Stimulated activated CD4-positive, alpha-beta T cell treated with anti-CD3 and anti-CD28 coated beads, Interleukin-15, amount 100 ng/mL, for 1 hour (primary cell): ENCODE measurements around the gene SPC24.
A peak's percentile ranks its signal among the peaks of the same experiment; 100 is the strongest.
"Not testable (repeated sequence)": the region's sequence is repeated elsewhere in the genome, so short reads cannot be mapped to it uniquely, and the experiment has no call there.

Experiments
- DNase-seq, 2 donors: peaks; one replicate each; pipeline ENCODE4 v3.0.0-alpha.2; 2020; ENCODE audit warnings: low read depth in 1 of 2, low spot score in 1 of 2

Gene SPC24

DNA sequence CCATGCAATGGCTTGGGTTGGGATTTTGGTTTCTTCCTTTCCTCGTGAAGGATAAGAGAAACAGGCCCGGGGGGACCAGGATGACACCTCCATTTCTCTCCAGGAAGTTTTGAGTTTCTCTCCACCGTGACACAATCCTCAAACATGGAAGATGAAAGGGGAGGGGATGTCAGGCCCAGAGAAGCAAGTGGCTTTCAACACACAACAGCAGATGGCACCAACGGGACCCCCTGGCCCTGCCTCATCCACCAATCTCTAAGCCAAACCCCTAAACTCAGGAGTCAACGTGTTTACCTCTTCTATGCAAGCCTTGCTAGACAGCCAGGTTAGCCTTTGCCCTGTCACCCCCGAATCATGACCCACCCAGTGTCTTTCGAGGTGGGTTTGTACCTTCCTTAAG lies 24.1 kb downstream of the SPC24 start:
- no peak for DNase-seq

DNA sequence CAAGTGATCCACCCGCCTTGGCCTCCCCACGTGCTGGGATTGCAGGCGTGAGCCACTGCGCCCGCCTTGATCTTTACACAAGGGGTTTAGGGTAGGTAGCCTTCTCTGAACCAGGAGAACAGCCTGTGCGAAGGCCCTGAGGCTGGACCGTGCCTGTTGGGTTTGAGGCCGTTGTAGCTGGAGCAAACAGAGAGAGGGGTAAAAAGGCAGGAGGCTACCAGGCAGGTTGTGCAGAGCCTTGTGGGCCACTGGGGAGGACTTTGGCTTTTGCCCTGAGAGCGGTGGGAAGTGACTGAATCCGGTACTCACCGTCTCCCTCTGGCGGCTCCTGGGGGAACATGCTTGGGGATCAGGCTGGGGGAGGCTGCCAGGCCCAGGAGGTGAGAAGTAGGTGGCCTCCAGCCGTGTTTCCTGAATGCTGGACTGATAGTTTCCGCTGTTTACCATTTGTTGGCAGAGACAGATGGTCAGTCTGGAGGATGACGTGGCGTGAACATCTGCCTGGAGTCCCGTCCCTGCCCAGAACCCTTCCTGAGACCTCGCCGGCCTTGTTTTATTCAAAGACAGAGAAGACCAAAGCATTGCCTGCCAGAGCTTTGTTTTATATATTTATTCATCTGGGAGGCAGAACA lies 24.6 kb downstream of the SPC24 start:
- peak; percentile 45 to 56 for DNase-seq

DNA sequence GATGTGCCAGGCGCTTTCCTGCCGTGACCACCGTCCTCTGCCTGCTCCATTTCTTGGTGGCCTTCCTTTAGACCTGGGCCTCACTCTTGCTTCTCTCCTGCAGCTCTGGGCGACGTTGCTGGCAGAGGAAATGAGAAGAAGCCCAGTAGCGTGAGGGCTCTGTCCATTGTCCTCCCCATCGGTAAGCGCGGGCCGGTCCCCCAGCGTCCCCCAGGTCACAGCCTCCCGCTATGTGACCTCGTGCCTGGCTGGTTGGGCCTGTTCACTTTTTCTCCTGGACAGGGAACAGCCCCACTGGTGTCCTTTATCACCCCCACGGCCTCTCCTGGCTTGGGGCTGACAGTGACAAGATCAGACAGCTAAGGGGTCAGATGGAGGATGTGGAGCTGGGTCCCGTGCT lies 27.7 kb downstream of the SPC24 start:
- DNase-seq: no peak

DNA sequence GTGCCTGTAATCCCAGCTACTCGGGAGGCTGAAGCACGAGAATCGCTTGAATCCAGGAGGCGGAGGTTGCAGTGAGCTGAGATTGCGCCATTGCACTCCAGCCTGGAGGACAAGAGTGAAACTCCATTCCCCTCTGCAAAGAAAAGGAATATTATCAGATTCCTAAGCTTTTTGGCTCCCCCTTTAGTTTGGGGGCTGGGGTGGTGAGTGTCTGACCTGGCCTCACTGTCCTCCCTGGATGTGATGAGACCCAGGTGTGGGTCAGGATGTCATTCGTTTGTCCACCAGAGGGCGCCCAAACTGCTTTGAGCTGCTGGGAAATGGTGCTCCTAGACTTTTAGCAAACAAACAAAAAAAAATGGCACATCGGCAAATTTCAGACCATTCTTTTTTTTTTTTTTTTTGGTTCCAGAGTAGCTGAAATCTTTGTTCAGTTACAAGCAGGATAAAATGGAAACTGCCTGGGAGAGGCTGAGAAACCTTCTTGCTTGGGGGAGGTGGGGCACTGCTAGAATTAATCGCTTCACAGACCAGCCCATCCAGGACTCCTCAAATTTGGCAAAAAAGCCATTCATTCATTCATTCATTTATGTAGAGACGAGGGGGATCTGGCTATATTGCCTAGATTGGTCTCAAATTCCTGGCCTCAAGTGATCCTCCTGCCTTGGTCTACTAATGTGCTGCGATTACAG lies 29.4 kb downstream of the SPC24 start:
- DNase-seq: peak; percentile 53 to 60

DNA sequence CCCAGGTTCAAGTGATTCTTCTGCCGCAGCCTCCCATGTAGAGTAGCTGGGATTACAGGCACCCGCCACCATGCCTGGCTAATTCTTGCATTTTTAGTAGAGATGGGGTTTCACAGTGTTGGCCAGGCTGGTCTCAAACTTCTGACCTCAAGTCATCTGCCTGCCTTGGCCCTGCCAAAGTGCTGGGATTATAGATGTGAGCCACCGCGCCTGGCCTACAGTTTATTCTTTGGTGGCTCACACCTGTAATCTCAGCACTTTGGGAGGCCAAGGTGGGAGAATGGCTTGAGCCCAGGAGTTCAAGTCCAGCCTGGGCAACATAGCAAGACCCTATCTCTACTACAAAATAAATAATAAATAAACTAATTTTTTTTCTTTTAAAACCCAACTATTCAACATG lies 31.4 kb downstream of the SPC24 start:
- DNase-seq: not testable (repeated sequence)

DNA sequence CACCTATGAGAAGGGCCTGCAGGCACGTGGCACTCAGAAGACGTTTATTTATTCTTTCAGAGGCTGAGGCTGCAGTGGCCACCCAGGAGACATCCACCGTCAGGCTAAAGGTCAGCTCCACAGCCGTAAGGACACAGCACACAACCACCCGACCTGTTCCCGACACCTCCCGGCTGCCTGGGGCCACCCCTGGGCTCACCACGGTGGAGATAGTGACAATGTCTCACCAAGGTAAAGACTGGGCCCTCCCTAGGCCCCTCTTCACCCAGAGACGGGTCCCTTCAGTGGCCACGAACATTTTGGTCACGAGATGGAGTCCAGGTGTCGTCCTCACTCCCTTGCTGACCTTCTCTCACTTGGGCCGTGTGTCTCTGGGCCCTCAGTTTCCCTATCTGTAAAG lies 32.5 kb downstream of the SPC24 start:
- DNase-seq: no peak

DNA sequence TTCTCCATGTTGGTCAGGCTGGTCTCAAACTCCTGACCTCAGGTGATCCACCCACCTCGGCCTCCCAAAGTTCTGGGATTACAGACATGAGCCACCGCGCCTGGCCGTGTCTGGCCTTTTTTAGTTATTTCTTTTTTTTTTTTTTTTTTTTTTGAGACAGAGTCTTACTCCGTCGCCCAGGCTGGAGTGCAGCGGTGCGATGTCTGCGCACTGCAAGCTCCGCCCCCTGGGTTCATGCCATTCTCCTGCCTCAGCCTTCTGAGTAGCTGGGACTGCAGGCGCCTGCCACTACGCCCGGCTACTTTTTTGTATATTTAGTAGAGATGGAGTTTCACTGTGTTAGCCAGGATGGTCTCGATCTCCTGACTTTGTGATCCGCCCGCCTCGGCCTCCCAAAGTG lies 33.6 kb downstream of the SPC24 start:
- DNase-seq: not testable (repeated sequence)

DNA sequence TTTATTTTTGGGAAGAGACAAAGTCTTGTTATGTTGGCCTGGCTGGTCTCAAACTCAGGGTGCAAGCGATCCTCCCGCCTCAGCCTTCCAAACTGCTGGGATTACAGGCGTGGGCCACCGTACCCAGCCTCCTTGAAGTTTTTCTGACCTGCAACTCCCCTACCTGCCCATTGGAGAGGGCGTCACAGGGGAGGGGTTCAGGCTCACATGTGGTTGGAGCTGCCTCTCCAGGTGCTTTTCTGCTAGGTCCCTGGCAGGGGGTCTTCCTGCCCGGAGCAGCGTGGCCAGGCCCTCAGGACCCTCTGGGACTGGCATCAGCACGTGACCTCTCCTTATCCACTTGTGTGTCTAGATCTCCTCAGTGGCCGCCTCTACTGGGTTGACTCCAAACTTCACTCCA lies 39.1 kb downstream of the SPC24 start:
- no peak for DNase-seq

DNA sequence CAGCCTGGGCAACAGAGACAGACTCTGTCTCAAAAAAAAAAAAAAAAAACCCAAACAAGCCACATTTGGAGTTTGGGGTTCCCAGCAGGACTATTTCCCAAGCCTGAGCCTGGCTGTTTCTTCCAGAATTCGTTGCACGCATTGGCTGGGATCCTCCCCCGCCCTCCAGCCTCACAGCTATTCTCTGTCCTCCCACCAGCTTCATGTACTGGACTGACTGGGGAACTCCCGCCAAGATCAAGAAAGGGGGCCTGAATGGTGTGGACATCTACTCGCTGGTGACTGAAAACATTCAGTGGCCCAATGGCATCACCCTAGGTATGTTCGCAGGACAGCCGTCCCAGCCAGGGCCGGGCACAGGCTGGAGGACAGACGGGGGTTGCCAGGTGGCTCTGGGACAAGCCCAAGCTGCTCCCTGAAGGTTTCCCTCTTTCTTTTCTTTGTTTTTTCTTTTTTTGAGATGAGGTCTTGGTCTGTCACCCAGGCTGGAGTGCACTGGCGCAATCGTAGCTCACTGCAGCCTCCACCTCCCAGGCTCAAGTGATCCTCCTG lies 39.6 kb downstream of the SPC24 start:
- DNase-seq: no peak

DNA sequence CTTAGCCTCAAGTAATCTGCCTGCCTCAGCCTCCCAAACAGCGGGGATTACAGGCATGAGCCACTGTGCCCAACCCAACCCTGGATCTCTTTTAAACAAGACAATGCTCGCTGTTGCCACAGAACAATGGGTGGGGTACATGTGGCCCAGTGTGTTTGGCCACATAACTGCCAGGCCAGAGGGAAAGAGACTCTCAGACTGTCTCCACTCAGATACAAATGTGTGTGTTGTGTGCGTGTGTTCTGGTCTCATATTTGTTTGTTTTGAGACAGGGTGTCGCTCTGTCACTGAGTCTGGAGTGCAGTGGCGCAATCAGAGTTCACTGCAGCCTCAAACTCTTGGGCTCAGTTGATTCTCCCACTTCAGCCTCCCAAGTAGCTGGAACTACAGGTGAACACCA lies 40.5 kb downstream of the SPC24 start:
- no peak for DNase-seq

DNA sequence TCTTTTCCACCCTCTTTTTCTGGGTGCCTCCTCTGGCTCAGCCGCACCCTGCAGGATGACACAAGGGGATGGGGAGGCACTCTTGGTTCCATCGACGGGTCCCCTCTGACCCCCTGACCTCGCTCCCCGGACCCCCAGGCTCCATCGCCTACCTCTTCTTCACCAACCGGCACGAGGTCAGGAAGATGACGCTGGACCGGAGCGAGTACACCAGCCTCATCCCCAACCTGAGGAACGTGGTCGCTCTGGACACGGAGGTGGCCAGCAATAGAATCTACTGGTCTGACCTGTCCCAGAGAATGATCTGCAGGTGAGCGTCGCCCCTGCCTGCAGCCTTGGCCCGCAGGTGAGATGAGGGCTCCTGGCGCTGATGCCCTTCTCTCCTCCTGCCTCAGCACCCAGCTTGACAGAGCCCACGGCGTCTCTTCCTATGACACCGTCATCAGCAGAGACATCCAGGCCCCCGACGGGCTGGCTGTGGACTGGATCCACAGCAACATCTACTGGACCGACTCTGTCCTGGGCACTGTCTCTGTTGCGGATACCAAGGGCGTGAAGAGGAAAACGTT lies 42.4 kb downstream of the SPC24 start:
- no peak for DNase-seq

DNA sequence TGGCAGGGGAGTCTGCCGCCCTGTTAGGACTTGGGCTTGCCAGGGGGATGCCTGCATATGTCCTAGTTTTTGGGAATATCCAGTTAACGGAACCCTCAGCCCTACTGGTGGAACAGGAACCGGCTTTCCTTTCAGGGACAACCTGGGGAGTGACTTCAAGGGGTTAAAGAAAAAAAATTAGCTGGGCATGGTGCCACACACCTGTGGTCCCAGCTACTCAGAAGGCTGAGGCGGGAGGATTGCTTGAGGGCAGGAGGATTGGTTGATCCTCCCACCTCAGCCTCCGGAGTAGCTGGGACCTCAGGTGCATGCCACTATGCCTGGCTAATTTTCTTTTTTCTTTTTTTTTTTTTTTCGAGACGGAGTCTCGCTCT lies 43.8 kb downstream of the SPC24 start:
- DNase-seq: no peak

DNA sequence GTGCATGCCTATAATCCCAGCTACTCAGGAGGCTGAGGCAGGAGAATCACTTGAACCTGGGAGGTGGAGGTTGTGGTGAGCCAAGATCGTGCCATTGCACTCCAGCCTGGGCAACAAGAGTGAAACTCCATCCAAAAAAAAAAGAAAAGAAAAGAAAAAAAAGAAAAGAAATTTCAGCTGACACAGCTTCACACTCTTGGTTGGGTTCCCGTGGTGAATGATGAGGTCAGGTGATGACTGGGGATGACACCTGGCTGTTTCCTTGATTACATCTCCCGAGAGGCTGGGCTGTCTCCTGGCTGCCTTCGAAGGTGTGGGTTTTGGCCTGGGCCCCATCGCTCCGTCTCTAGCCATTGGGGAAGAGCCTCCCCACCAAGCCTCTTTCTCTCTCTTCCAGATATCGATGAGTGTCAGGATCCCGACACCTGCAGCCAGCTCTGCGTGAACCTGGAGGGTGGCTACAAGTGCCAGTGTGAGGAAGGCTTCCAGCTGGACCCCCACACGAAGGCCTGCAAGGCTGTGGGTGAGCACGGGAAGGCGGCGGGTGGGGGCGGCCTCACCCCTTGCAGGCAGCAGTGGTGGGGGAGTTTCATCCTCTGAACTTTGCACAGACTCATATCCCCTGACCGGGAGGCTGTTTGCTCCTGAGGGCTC lies 44.3 kb downstream of the SPC24 start:
- DNase-seq: no peak

DNA sequence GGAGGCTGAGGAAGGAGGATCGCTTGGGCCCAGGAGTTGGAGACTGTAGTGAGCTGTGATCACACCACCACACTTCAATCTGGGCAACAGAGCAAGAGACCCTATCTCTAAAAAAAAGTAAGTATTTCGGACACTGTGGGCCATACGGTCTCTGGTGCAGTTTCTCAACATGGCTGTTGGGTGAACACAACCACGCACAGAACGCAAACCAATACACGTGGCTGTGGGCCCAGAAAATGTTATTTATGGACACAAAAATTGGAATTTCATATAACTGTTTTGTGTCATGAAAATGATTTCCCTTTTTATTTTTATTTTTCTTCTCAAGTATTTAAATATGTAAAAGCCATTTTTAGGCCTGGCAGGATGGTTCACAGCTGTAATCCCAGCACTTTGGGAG lies 46.8 kb downstream of the SPC24 start:
- DNase-seq: no peak

DNA sequence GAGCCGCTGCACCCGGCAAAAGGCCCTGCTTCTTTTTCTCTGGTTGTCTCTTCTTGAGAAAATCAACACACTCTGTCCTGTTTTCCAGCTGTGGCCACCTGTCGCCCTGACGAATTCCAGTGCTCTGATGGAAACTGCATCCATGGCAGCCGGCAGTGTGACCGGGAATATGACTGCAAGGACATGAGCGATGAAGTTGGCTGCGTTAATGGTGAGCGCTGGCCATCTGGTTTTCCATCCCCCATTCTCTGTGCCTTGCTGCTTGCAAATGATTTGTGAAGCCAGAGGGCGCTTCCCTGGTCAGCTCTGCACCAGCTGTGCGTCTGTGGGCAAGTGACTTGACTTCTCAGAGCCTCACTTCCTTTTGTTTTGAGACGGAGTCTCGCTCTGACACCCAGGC lies 49.1 kb downstream of the SPC24 start:
- no peak for DNase-seq

DNA sequence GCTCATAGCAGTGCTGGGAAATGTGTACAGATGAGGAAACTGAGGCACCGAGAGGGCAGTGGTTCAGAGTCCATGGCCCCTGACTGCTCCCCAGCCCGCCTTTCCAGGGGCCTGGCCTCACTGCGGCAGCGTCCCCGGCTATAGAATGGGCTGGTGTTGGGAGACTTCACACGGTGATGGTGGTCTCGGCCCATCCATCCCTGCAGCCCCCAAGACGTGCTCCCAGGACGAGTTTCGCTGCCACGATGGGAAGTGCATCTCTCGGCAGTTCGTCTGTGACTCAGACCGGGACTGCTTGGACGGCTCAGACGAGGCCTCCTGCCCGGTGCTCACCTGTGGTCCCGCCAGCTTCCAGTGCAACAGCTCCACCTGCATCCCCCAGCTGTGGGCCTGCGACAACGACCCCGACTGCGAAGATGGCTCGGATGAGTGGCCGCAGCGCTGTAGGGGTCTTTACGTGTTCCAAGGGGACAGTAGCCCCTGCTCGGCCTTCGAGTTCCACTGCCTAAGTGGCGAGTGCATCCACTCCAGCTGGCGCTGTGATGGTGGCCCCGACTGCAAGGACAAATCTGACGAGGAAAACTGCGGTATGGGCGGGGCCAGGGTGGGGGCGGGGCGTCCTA lies 50.5 kb downstream of the SPC24 start:
- no peak for DNase-seq

DNA sequence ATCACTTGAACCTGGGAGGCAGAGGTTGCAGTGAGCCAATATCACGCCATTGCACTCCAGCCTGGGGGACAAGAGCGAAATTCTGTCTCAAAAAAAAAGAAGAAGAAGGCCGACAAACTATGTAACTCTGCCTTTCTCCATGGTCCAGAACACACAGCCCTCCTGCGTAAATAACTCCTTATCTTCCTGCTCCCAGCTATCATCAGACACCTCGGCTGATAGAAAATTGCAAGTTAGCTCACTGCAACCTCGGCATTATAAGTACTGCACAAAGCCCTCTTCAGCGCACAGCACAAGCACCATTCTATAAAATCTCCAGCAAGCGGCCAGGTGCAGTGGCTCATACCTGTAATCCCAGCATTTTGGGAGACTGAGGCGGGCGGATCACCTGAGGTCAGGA lies 51.9 kb downstream of the SPC24 start:
- not testable (repeated sequence) for DNase-seq

DNA sequence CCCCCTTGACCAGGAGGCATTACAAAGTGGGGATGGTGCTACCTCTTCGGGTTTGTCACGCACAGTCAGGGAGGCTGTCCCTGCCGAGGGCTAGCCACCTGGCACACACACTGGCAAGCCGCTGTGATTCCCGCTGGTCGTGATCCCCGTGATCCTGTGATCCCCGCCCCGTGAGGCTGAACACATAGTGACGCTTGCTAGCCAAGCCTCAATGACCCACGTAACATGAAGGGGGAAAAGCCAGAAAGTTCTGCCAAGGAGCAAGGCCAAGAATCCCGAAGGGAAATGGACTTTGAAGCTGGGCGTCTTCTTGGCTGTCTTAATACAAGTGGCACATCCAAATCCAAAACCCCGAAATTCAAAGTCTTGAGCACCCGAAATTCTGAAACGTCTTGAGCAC lies 52.6 kb downstream of the SPC24 start:
- no peak for DNase-seq

DNA sequence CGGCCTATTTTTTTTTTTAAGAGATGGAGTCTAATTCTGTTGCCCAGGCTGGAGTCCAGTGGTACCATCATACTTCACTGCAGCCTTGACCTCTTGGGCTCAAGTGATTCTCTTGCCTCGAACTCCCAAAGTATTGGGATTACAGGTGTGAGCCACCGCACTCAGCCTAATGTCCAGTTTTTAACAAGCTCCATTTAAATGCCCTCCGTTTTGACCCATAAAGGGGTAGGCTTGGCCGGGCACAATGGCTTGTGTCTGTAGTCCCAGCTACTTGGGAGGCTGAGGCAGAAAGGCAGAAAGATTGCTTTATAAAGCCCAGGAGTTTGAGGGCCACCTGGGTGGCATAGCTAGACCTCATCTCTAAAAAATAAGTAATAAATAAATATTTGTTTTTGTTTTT lies 54.5 kb downstream of the SPC24 start:
- no peak for DNase-seq

DNA sequence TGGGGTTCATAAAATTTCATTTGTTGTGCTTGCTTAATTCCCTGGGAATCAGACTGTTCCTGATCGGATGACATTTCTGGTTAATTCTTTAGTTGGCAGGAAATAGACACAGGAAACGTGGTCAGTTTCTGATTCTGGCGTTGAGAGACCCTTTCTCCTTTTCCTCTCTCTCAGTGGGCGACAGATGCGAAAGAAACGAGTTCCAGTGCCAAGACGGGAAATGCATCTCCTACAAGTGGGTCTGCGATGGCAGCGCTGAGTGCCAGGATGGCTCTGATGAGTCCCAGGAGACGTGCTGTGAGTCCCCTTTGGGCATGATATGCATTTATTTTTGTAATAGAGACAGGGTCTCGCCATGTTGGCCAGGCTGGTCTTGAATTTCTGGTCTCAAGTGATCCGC lies 55.5 kb downstream of the SPC24 start:
- no peak for DNase-seq

DNA sequence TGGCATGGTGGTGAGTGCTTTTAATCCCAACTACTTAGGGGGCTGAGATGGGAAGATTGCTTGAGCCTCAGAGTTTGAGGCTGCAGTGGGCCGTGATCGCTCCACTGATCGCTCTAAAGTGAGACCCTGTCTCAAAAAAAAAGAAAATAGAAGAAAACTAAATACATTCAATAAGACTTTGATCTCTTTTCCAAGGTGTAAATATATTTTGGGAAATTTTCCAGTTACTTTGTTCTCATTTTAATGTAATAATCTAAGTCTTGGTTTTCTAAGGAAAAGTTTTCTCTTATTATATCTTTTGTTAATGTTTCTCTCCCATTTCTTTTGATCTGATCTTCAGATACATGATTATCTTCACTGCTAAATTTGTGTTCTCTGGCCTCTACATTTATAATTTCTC lies 56.7 kb downstream of the SPC24 start:
- no peak for DNase-seq

DNA sequence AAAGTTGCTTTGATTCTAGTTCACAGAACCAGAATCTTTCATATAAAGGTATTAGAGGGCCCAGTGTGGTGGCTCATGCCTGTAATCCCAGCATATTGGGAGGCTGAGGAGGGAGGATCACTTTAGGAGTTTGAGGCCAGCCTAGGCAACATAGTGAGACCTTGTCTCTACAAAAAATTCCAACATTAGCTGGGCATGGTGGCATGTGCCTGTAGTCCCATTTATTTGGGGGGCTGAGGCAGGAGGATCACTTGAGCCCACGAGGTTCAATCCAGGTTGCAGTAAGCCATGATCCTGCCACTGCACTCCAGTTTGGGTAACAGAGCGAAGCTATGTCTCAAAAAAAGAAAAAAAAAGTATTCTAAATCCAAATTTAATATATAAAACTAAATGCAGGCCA lies 57.3 kb downstream of the SPC24 start:
- no peak for DNase-seq
